A673 (cell line): ENCODE data around the gene CLSTN2. TPM values are rescaled to one million over a fixed set of nuclear protein-coding genes. Genes with fewer than 3 reads are reported as not detected.

Source experiments
- BruUV-seq: library from RNA; stranded (reverse); fragments of 400-500 nt; replicated peaks from 2 replicates; lab custom pipeline; 2021; lab: Mats Ljungman, UMichigan
- CTCF ChIA-PET: fragments of 300-600 bp; sonication (Branson Sonifier 250); formaldehyde crosslinking; loops from one replicate; lab custom pipeline; 2022; ENCODE audit warnings: antibody characterized with exemption; lab: Charles Lee
- POLR2A ChIA-PET: fragments of 300-600 bp; sonication (Branson Sonifier 250); formaldehyde crosslinking; loops from one replicate; lab custom pipeline; 2022; ENCODE audit warnings: antibody characterized with exemption; ENCODE audit not compliant: low non-redundant PET; lab: Charles Lee
- DNase-seq: peaks from one replicate; pipeline ENCODE4 v3.0.0-alpha.2; 2015; ENCODE audit warnings: low spot score
- H3K27ac ChIP-seq: fragments of 200-600 bp; sonication (generic); 2 replicates; pipeline ENCODE4 v1.5.1; 2016; ENCODE audit warnings: mixed run types, low read depth, mild to moderate bottlenecking, mixed read lengths, antibody characterized with exemption, low read length; ENCODE audit not compliant: poor library complexity, severe bottlenecking
- H3K27me3 ChIP-seq: fragments of 200-600 bp; sonication (generic); replicated peaks from 2 replicates; pipeline ENCODE4 v1.6.1; 2017; ENCODE audit warnings: mixed run types, low read depth, mild to moderate bottlenecking, mixed read lengths, antibody characterized with exemption, low read length; ENCODE audit not compliant: insufficient read depth, poor library complexity
- H3K36me3 ChIP-seq: fragments of 200-600 bp; sonication (generic); 2 replicates; pipeline ENCODE4 v1.6.1; 2016; ENCODE audit warnings: mixed run types, mild to moderate bottlenecking, mixed read lengths, antibody characterized with exemption, low read length; ENCODE audit not compliant: insufficient read depth, poor library complexity, severe bottlenecking
- H3K4me1 ChIP-seq: fragments of 200-600 bp; sonication (generic); 2 replicates; pipeline ENCODE4 v1.6.1; 2017; ENCODE audit warnings: mixed run types, mild to moderate bottlenecking, mixed read lengths, antibody characterized with exemption, low read length; ENCODE audit not compliant: insufficient read depth, poor library complexity, severe bottlenecking
- H3K4me3 ChIP-seq: fragments of 200-600 bp; sonication (generic); 2 replicates; pipeline ENCODE4 v1.5.1; 2016; ENCODE audit warnings: low read depth, mixed run types, mild to moderate bottlenecking, mixed read lengths, low read length; ENCODE audit not compliant: poor library complexity, severe bottlenecking
- H3K9me3 ChIP-seq: fragments of 200-600 bp; sonication (generic); 2 replicates; pipeline ENCODE4 v1.6.1; 2016; ENCODE audit warnings: mixed run types, low read depth, mild to moderate bottlenecking, mixed read lengths, antibody characterized with exemption, low read length; ENCODE audit not compliant: poor library complexity, severe bottlenecking
- EZH2 ChIP-seq: fragments of 200-600 bp; sonication (generic); IDR thresholded peaks from 2 replicates; pipeline ENCODE4 v1.6.1; 2017; ENCODE audit warnings: borderline replicate concordance, low read depth, mild to moderate bottlenecking, mixed read lengths, antibody characterized with exemption, low read length; ENCODE audit not compliant: poor library complexity, severe bottlenecking
- intact Hi-C: fragments of 100-400 bp; cut with micrococcal nuclease; formaldehyde crosslinking; loops from one replicate; pipeline ENCODE4 v1.10.0; 2022; ENCODE audit not compliant: unreplicated experiment
- total RNA-seq: library from RNA; stranded (reverse); gene quantifications from 2 replicates; pipeline ENCODE4 v1.2.3, GENCODE V29; 2021
- TF ChIP-seq, protein P1 (sequence below): fragments of 300-800, 200-600 bp; sonication (generic); conservative IDR thresholded peaks from 2 replicates; pipeline ENCODE4 v1.5.1; 2017; ENCODE audit warnings: low read depth, mild to moderate bottlenecking, antibody characterized with exemption, low read length, moderate library complexity, mixed read lengths

The CLSTN2 gene
- total RNA-seq, 1 experiment from 2014 or later: 50.7 TPM

DNA sequence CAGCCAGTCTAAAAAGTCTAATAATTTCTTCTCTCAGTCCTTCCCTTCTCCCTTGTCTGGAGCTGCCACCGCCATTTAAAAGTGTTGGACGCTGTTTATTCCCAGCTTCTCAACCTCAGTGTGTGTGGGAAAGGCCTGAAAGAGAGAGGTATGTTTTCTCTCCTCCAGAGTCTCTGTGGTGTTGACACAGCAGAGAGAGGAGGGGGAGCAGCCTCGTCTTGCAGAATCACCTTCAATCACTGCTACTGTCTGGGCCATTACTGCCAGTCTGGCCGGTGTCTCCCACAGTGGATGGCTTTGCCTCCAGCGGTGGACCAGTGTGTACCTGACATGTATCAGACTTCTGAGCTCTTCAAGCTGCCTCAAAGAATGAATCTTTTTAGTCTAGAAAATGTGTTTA is 641.5 kb downstream of the CLSTN2 start:
- CTCF ChIA-PET: no interaction called here
- BruUV-seq: no TSS peak
- intact Hi-C loops: no loop called here

DNA sequence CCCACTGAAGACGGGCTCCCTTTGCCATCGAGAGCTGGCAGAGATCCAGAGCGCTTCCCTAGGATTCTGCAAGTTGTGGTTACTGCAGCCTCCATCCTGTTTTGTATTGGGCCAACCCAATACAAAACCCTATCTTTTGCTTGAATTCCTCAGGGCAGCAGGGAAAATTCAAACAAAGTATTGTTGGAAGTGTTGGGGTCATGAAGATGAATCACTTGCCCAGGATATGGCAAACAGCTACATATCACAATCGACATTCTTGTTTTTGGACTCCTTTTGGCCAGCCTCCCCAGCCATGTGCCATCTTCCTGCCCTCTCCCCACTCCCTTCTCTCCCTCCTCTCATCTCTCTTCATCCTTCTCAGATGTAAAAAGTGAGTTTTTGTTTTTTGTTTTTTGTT is 642.9 kb downstream of the CLSTN2 start:
- H3K27ac ChIP-seq: no peak overlapping the region
- no peaks in the 10 kb centered on the region for H3K9me3 ChIP-seq
- no peaks in the 10 kb centered on the region for H3K36me3 ChIP-seq
- ChIA-PET POLR2A (no interaction called here), CTCF (no interaction called here)
- DNase-seq: no peak
- no peaks in the 10 kb centered on the region for H3K4me1 ChIP-seq
- BruUV-seq: no TSS peak
- intact Hi-C loops: no loop called here
- H3K4me3 ChIP-seq: no peak overlapping the region
- no peak for TF ChIP-seq EZH2
- TF ChIP-seq, protein P1, sequence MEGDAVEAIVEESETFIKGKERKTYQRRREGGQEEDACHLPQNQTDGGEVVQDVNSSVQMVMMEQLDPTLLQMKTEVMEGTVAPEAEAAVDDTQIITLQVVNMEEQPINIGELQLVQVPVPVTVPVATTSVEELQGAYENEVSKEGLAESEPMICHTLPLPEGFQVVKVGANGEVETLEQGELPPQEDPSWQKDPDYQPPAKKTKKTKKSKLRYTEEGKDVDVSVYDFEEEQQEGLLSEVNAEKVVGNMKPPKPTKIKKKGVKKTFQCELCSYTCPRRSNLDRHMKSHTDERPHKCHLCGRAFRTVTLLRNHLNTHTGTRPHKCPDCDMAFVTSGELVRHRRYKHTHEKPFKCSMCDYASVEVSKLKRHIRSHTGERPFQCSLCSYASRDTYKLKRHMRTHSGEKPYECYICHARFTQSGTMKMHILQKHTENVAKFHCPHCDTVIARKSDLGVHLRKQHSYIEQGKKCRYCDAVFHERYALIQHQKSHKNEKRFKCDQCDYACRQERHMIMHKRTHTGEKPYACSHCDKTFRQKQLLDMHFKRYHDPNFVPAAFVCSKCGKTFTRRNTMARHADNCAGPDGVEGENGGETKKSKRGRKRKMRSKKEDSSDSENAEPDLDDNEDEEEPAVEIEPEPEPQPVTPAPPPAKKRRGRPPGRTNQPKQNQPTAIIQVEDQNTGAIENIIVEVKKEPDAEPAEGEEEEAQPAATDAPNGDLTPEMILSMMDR: no peak
- H3K27me3 ChIP-seq: no peaks in the 10 kb centered on the region

More for the DNA sequence above, 641.5 kb downstream of the CLSTN2 start:
- Histone ChIP-seq H3K4me1 (no peaks in the 10 kb centered on the region), H3K4me3 (no peak overlapping the region), H3K27me3 (no peaks in the 10 kb centered on the region), H3K36me3 (no peaks in the 10 kb centered on the region), H3K27ac (no peak overlapping the region), H3K9me3 (no peaks in the 10 kb centered on the region)
- TF ChIP-seq, protein P1: no peak
- TF ChIP-seq EZH2: no peak
- no peak for DNase-seq
- POLR2A ChIA-PET: no interaction called here

DNA sequence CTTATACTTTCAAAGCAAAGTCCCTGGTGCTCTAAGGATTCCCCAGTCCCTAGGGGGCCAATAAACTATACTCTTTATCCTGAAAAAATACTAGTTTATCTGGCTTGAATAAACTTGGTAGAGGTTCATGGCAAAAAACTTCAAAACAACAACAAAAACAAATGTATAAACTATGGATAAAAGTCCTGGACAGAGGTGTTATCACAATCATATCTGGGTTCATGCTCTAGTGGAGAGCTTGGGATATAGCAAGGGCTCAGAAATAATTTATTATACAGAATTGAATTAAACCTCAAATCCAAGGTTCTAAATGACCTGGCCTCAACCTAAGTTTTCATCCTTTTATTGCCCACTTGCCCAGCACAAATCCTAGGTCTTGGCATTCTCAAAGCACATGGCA is 644.3 kb downstream of the CLSTN2 start:
- Histone ChIP-seq H3K27me3 (no peaks in the 10 kb centered on the region), H3K4me1 (no peaks in the 10 kb centered on the region), H3K4me3 (no peak overlapping the region), H3K27ac (no peak overlapping the region), H3K9me3 (no peaks in the 10 kb centered on the region), H3K36me3 (no peaks in the 10 kb centered on the region)
- ChIA-PET POLR2A (no interaction called here), CTCF (no interaction called here)
- intact Hi-C loops: no loop called here
- BruUV-seq: no TSS peak
- DNase-seq: no peak
- TF ChIP-seq EZH2: no peak

DNA sequence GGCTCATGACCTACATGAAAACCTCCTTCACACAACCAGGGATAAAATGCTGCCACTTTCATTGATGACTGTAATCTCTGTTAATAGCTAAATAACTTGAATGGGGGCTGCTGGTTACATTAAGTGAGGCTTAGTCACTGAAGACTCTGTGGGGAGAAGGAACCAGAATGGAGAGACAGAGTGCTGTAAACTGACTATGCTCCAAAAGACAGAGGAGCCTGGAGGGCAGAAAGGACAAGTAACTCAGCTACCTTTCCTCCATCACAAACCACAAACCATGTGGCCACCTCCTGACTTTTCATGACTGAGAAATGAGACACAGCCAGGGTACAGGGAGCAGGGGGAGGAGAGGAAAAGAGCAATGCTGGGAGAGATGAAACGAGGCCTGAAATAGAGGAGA is 645.8 kb downstream of the CLSTN2 start:
- Histone ChIP-seq H3K27ac (no peak overlapping the region), H3K27me3 (no peaks in the 10 kb centered on the region), H3K9me3 (no peaks in the 10 kb centered on the region), H3K4me1 (no peaks in the 10 kb centered on the region), H3K36me3 (no peaks in the 10 kb centered on the region), H3K4me3 (no peak overlapping the region)
- no TSS peak for BruUV-seq
- ChIA-PET CTCF (no interaction called here), POLR2A (no interaction called here)
- no peak for TF ChIP-seq EZH2
- TF ChIP-seq, protein P1: no peak
- no peak for DNase-seq
- intact Hi-C loops: no loop called here
